Dermis microvascular lymphatic vessel endothelial cell (primary cell): ENCODE measurements around the gene FAM171A2. TPM values are rescaled to one million over a fixed set of nuclear protein-coding genes. Genes with fewer than 3 reads are reported as not detected.

Experiments
- DNase-seq, 2 donors: peaks; one replicate each; pipeline versions ENCODE4 v3.0.0 to v3.0.0-alpha.2; 2010; ENCODE audit warnings: low read depth in 2 of 2
- total RNA-seq: library from RNA; depleted of rRNA; stranded (reverse); fragments of >200 nt; gene quantifications from 2 replicates; pipeline ENCODE4 v1.2.1, GENCODE V29; 2014

FAM171A2 gene
- total RNA-seq, 1 donor from 2014 or later = 3.9 TPM

- no peak for DNase-seq
Measured at GRCh38 chr17:44307387-44308186, 56.1 kb downstream of the FAM171A2 start.

GRCh38 chr17:44304651-44305050 lies 59.0 kb downstream of the FAM171A2 start:
- DNase-seq = no peak

Other genes starting within 250 kb of the FAM171A2 start
- gene HDAC5, start 240.2 kb downstream of the FAM171A2 start, total RNA-seq = 36.4 and 40.4 TPM in 2 replicates
- 1.3 and 1.6 TPM in 2 replicates for gene HROB, start 221.9 kb downstream of the FAM171A2 start, total RNA-seq
- gene ASB16, start 193.1 kb downstream of the FAM171A2 start, total RNA-seq = not detected in 2 replicates
- 25.5 and 36.3 TPM in 2 replicates for gene TMUB2, start 176.9 kb downstream of the FAM171A2 start, total RNA-seq
- gene ATXN7L3, start 164.0 kb downstream of the FAM171A2 start, total RNA-seq = 28.9 and 39.7 TPM in 2 replicates
- gene UBTF, start 144.2 kb downstream of the FAM171A2 start, total RNA-seq = 37.5 and 44.4 TPM in 2 replicates
- gene SLC4A1, start 95.7 kb downstream of the FAM171A2 start, total RNA-seq = not detected in 2 replicates
- 0.13 and 0.25 TPM in 2 replicates for gene RUNDC3A, start 55.3 kb downstream of the FAM171A2 start, total RNA-seq
- gene SLC25A39, start 39.0 kb downstream of the FAM171A2 start, total RNA-seq = 54.0 and 98.0 TPM in 2 replicates
- gene GRN, start 18.6 kb downstream of the FAM171A2 start, total RNA-seq = 341 and 1,059 TPM in 2 replicates
- 0.13 and 0.51 TPM in 2 replicates for gene ITGA2B, start 25.8 kb upstream of the FAM171A2 start, total RNA-seq
- gene GPATCH8, start 139.6 kb upstream of the FAM171A2 start, total RNA-seq = 8.7 and 11.5 TPM in 2 replicates
- 0.39 and 0.51 TPM in 2 replicates for gene FZD2, start 193.6 kb upstream of the FAM171A2 start, total RNA-seq